HG03159 (cell line): ENCODE results near the gene EEF1AKMT1.
"Not testable (repeated sequence)": the region's sequence is repeated elsewhere in the genome, so short reads cannot be mapped to it uniquely, and the experiment has no call there.

Experiments used
- ATAC-seq: cut with Tn5 transposase; IDR thresholded peaks from one replicate; pipeline ENCODE4 v1.9.1; 2021; ENCODE audit warnings: mild to moderate bottlenecking, moderate library complexity; ENCODE audit not compliant: unreplicated experiment

EEF1AKMT1 gene

DNA sequence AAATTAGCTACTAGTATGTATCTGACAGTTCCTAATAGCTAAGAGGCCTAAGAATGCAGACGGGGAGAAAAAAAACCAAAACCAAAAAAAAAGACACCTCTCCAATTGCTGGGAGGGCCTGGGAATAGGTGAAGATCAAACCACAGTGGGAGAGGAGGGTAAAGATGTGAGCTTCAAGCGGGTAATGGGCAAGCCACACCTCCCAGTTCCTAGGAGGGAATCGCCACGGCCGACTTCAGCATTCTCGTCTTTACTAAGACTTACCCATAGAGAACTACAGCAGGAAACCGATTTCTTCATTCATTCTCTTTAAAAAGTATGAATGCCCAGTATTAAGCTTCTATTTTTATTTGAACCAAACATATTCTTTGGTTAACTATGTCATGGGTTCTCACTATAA, 5.6 kb upstream of the EEF1AKMT1 start:
- no peak for ATAC-seq

DNA sequence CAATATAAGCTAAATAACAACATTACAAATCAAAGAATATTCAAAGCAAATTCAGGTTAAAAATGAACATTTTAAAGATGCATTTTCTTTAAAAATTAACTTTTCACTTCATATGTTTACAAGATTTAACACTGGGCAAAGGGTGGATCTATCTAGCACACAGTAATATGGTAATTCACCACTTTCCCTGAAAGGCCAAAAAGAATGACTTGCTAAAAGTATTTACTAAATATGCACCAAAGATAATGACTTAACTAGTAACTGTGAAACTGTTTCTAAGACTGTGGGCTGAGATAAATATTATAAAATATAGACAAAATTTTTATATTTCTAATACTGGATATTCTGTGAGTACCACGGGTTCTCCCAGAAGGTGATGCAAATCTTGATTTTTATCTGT, 4.5 kb upstream of the EEF1AKMT1 start:
- ATAC-seq = no peak

DNA sequence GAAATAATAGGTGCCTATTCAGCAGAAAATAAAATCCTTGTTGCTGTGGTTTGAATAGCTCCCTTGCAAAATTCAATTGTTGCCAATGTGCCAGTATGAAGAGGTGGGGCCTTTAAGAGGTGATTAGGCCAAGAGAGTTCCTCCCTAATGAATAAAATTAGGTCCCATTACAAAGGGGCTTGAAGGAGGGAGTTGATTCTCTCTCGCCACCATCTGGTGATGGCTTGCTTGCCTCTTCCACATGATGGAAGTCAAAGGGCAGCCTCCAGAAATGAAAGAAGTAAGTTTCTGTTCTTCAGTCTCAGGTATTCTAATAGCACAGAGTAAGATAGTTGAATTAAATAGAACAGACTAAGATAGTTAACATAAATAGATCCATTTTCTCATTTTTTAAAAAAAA, 3.0 kb upstream of the EEF1AKMT1 start:
- ATAC-seq = no peak

DNA sequence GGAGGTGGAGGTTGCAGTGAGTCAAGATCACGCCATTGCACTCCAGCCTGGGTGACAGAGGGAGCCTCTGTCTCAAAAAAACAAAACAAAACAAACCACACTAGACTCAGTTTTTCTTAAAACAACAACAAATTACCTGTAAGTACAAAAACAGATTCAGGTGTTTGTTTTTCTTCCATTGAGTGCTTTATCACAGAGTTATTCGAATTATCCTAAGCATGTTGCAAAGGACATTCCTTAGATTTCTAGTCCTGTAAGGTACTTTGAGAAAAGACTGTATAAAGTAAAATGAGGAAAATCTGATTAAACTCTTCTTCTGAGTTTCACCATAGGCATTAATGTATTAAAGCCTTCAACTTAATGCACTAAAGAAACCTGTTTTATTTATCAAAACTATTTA, 2.2 kb upstream of the EEF1AKMT1 start:
- ATAC-seq = no peak

DNA sequence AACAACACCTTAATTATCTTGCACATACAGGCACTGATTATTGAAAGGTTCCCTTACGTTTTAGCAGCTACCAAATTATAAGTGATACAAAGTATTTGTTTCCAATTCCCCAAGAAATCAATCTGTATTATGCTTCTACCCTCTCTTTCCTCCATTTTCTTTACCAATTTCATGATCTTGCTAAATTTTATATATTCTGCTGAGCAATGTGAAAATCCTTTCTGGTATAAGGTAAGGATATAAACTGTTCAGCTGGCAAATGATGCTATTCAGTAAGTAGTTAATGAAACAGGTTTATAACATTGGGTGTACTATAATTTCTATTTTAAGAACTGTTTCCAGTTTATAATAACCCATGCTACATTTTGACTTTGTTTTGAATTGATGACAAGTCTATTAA, 985 bp upstream of the EEF1AKMT1 start:
- no peak for ATAC-seq

DNA sequence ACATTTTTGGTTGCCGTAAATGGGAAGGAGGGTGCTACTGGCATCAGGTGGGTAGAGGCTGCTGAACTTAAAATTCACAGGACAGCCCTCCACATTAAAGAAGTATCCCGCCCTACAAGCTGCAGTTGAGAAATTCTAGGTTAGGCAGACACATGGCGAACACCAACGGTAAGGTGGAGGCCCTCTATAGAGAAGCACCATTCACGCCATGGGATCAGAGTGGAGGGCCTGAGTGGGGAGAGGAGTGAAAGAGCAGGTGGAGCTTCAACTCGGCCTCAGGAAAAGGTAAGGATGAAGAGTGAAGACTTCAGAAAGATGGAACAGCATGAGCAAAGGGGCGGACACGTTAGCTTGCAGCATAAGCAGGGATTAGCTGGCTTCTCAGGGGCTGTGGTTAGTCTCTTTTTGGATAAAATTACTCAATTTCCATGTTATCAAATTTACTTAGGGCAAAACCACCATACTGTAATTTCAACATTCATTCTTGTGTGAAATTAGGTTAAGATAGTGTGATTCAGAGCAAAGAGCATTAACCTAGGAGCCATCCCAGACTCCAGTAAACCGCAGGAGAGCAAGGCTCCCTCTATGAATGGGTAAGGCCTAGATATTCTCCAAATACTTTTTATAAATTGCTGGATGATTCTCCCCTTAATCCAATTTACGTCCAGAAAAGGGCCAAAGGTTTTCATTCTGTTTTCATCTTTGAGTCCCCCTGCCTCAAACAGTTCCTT, 1.2 kb downstream of the EEF1AKMT1 start:
- no peak for ATAC-seq

DNA sequence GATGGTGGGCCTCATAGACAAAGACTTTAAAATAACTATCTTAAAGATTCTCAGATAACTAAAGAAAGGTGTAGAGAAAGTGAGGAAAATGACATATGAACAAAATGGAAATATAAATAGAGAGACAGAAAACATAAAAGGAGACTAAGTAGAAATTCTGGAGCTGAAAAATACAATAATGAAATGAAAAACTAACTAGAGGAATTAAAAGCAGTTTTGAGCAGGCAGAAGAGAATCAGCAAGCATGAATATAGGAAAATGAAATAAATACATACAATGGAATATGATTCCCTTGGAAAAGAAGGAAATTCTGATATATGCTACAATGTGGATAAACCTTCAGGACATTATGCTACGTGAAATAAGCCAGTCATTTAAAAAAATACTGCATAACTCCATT, 3.9 kb downstream of the EEF1AKMT1 start:
- ATAC-seq = no peak

DNA sequence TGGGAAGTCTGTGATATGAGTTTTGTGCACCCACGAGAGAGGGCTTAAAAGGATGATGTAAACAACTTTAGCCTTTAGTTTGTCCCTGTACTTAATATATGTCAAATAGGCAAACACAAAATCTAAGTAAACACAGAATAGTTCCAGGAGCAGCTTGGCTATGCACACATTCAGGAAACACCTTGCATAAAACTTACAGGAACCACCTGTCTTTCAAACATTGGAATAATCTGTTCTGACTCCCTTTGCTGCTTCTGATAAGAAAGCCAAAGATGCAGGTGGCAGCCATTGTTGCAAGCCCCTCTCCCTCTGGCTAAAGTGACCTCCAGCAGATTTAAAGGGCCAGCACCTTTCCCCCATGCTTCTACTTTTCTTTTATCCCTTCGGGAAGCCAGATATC, 4.7 kb downstream of the EEF1AKMT1 start:
- no peak for ATAC-seq

DNA sequence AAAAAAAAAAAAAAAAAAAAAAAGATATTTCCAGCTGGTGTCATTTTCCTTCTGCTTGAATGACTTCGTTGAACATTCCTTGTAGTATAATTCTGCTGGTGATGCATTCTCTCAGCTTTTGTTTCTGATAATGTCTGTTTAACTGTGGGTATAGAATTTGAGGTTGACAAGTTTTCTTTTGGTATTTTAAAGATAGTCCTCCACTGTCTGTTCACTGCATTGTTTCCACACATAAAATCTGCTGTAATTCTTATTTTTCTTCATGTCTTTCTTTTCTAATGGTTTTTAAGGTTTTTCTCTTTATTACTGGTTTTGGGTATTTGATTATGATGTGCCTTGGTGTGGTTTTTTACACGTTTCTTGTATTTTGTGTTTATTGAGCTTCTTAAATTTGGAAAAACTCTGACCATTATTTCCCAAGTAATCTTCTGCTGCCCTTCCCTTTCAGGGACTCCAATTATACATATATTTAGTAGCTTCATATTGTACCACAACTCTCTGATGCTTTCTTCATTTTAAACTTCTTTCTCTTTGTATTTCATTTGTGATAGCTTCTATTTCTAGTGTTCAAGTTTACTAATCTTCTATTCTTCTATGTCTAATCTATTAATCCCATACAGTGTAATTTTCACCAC, 6.3 kb downstream of the EEF1AKMT1 start:
- ATAC-seq = no peak

DNA sequence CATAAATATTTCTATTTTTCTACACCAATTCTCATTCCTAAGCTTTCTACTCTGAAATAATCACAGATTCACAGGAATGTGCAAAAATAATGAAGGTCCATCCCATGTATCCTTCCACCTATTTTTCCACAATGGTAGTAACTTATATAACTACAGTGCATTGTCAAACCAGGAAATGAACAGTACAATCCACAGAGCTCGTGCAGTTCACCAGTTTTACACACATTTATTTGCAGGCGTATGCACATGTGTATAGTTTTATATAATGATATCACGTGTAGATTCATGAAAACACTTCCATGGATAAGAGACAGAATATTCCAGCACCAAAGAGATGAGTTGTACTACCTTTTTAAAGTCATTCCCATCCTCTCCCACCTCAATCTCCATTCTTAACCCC, 12.9 kb downstream of the EEF1AKMT1 start:
- ATAC-seq = no peak

DNA sequence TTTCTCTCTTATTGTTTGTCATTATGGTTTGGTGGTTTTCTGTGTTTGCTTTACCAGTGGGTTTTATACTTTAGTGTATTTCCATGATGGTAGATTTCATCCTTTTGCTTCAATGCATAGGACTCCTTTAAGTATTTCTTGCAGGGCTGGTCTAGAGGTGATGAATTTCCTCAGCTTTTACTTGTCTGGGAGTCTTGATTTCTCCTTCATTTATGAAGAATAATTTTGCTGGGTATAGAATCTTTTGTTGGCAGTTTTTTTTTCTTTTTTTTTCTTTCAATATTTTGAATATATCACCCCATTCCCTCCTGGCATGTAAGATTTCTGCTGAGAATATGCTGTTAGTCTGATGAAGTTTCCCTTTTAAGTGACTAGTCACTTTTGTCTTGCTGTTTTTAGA, 19.8 kb downstream of the EEF1AKMT1 start:
- no peak for ATAC-seq

DNA sequence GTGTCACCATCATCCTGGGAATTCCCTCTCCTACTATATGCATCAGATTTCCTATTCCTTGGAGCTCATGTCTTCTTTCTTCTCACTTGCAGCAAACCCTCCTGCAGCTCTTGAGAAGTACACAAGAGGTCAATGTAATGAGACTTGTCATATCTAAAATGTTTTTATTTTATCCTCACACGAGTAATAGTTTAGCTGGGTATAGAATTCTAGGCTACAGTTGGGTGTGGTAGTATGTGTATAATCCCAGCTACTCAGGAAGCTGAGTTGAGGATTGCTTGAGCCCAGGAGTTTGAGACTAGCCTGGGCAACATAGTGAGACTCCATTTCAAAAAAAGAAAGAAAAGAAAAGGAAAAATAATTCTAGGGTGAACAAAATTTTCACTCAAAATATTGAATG, 24.4 kb downstream of the EEF1AKMT1 start:
- ATAC-seq = no peak

DNA sequence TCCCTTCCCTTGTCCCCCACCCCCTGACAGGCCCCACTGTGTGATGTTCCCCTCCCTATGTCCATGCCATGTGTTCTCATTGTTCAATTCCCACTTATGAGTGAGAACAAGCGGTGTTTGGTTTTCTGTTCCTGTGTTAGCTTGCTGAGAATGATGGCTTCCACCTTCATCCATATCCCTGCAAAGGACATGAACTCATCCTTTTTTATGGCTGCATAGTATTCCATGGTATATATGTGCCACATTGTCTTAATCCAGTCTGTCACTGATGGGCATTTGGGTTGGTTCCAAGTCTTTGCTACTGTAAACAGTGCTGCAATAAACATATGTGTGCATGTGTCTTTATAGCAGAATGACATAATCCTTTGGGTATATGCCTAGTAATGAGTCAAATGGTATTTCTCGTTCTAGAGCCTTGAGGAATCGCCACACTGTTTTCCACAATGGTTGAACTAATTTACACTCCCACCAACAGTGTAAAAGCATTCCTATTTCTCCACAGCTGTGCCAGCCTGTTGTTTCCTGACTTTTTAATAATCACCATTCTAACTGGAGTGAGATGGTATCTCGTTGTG, 29.8 kb downstream of the EEF1AKMT1 start:
- ATAC-seq = not testable (repeated sequence)

DNA sequence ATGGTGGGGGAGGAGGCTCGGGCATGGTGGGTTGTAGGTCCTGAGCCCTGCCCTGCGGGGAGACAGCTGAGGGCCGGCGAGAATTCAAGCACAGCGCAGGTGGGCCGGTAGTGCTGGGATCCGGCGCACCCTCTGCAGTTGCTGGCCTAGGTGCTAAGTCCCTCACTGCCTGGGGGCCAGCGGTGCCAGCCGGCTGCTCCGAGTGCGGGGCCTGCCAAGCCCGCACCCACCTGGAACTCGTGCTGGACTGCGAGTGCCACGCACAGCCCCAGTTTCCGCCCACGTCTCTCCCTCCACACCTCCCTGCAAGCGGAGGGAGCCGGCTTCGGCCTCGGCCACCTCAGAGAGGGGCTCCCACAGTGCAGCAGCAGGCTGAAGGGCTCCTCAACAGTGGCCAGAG, 33.7 kb downstream of the EEF1AKMT1 start:
- ATAC-seq = no peak

DNA sequence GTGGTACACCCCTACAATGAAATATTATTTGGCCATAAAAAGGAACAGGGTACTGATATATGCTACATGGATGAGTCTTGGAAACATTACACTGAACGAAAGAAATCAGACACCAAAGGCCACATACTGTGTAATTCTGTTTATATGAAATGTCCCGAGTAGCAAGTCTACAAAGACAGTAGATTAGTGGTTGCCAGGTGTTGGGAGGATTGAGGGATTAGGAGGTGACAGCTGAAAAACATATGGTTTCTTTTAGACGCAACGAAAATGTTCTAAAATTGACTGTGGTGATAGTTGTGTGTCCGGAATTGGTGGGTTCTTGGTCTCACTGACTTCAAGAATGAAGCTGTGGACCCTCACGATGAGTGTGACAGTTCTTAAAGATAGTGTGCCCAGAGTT, 35.1 kb downstream of the EEF1AKMT1 start:
- ATAC-seq = no peak

DNA sequence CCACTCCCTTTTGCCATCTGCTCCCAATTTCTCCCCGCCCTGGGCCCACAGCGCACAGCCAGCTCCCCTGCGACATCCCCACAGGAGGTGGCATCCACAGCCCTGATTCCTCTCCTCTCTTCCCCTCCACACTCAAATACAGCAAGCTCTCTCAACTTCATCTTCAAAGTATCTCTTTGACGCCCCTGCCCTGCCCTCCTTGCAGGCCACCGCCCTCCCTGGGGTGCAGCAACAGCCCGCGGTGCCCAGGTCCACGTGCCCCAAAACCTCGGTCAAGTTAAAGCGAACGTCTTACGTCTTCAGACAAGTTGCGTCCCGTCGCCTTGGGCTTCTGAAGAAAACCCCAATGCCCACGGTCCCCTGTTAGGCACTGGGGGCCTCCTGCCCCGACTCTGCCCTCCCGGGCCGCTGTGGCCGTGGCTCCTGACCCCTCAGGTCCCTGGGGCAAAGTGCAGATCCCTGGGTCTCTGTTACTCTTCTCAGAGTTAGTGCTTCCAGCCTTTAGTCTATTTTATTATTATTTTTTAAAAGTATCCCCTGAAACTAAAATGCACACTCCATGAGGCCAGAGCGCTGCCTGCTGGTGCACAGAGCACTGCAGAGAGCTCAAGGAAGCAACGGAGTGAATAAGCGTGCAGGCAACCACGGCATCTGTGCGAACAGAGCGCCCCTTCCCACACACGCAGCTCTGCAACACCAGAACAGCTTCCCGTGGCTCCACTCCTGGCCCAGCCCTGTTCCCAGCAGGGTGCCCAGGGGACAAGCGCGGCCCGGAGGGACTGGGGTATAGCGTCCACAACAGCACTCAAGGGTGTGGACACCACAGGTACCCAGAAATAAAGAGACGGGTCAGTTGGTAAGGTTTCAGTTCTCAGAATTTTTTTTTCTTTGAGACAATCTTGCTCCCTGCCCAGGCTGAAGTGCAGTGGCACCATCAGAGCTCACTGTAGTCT, 43.9 kb downstream of the EEF1AKMT1 start:
- no peak for ATAC-seq

DNA sequence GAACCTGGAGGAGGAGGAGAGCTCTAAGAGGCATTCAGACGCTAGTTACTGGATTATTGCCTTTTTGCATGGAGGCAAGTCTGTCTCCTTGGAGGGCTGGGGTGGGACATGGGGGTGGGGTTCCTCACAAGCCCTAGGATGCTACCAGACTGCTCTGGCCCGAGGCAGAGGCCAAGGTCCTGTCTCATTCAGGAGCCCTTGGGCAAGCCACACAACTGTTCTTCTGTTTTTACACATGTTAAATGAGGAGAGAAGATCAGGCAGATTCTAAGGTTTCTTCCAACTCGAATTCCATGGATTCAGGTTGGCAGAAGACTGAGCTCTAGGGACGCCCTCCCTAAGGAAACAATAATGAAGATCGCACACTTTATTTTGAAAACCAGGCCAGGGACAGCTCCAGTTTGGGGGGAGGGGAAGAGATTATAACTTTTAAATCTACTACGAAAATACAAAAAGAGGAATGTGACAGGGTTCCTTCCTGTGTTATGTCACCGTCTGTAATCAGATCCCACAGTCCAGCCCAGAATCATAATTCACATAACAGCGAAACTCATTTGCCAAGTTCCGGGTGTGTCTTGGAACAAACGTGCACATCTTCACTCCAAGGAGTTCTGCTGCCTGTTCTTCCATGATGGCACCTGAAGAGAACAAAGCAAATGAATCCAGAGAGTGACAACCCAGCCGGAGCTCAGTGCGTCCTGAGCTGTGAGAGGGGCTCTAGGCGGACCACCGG, 45.0 kb downstream of the EEF1AKMT1 start:
- ATAC-seq = no peak

DNA sequence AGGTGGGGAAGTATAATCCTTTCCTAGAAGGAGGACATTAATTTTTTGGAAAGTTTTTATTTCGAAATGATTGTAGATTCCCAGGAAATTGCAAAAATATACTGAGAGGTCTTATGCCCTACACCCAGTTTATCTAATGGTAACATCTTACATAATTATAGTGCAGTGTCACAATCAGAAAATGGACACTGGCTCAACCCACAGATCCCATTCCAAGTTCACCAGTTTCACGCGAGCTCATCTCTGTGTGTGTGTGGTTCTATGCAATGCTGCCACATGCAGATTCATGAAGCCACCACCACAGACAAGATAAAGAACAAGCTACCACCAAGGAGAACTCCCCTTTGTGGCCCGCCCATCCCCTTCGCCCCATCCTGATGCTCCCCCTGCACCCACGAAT, 45.9 kb downstream of the EEF1AKMT1 start:
- no peak for ATAC-seq

DNA sequence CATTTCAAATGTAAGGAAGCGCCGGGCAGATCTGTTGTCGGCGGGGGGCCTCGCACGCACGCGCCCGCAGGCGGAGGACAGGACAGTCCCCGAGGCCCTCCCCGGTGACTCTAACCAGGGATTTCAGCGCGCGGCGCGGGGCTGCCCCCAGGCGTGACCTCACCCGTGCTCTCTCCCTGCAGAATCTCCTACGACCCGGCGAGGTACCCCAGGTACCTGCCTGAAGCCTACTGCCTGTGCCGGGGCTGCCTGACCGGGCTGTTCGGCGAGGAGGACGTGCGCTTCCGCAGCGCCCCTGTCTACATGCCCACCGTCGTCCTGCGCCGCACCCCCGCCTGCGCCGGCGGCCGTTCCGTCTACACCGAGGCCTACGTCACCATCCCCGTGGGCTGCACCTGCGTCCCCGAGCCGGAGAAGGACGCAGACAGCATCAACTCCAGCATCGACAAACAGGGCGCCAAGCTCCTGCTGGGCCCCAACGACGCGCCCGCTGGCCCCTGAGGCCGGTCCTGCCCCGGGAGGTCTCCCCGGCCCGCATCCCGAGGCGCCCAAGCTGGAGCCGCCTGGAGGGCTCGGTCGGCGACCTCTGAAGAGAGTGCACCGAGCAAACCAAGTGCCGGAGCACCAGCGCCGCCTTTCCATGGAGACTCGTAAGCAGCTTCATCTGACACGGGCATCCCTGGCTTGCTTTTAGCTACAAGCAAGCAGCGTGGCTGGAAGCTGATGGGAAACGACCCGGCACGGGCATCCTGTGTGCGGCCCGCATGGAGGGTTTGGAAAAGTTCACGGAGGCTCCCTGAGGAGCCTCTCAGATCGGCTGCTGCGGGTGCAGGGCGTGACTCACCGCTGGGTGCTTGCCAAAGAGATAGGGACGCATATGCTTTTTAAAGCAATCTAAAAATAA, 52.1 kb downstream of the EEF1AKMT1 start:
- no peak for ATAC-seq

DNA sequence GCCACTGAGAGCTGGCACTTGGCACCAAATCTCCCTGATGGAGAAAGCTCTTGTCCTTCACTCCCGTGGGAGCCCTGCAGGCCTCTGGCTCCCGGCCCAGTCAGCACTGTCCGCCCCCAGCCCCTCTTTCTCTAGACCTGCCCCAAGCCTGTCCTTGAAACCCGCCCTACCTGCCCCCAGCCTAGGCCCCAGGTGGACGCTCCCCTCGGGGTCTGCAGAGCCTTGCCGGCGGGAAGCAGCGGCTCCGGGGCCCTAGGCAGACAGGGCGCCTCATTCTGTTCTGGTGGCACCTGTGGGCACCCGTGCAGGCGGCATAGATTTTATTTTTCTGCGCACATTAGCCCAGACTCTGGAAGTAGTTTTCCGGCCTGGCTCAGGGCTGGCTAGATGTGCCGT, 52.7 kb downstream of the EEF1AKMT1 start:
- ATAC-seq = no peak
